Erythroblast (primary cell): ENCODE measurements around the gene BTBD17.

Experiments
- GATA1 ChIP-seq: IDR thresholded peaks from 2 replicates; pipeline ENCODE4 v1.6.1; 2011; ENCODE audit warnings: low read depth, mild to moderate bottlenecking, control low read depth, low read length, moderate library complexity
- POLR2A ChIP-seq: IDR thresholded peaks from 2 replicates; pipeline ENCODE4 v1.6.1; 2011; ENCODE audit warnings: mild to moderate bottlenecking, low read length

- TF ChIP-seq POLR2A (no peak), GATA1 (no peak)
Measured at GRCh38 chr17:74318391-74318790, 43.3 kb downstream of the BTBD17 start.
